ENCODE data around the gene TCF12.

DNA sequence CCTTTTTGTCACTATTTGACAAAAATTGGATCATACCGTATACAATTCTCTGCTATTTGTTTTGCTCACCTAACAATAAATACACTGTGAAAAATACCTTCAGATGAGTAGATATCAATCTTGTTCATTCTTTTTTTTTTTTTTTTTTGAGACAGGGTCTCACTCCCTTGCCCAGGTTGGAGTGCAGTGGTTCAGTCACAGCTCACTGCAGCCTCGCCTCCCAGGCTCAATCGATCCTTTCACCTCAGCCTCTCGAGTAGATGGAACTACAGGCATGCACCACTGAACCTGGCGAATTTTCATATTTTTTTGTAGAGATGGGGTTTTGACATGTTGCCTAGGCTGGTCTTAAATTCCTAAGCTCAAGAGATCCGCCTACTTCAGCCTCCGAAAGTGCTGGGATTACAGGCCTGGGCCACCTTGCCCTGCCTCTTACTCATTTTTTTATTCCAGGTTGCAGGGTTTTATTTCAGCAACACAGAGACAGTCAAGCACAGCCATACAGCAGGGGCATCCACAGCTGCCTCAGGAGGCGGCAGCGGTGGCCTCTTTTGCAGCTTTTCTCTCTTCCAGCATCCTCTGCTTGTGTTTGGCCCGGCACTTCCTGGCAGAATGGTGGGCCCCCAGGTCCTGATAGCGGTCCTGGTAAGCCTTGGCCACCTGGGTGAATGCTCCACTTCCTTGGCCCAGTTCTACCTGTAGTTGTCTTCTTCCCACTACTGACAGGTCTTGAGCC lies 406.7 kb downstream of the TCF12 start:
- TF ChIP-seq, protein P1, sequence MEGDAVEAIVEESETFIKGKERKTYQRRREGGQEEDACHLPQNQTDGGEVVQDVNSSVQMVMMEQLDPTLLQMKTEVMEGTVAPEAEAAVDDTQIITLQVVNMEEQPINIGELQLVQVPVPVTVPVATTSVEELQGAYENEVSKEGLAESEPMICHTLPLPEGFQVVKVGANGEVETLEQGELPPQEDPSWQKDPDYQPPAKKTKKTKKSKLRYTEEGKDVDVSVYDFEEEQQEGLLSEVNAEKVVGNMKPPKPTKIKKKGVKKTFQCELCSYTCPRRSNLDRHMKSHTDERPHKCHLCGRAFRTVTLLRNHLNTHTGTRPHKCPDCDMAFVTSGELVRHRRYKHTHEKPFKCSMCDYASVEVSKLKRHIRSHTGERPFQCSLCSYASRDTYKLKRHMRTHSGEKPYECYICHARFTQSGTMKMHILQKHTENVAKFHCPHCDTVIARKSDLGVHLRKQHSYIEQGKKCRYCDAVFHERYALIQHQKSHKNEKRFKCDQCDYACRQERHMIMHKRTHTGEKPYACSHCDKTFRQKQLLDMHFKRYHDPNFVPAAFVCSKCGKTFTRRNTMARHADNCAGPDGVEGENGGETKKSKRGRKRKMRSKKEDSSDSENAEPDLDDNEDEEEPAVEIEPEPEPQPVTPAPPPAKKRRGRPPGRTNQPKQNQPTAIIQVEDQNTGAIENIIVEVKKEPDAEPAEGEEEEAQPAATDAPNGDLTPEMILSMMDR (conservative IDR thresholded peaks at IDR 0.05; ENCODE audit: low read length): no peak
- no peak for TF ChIP-seq EZH2phosphoT487 (IDR thresholded peaks at IDR 0.05; ENCODE audit: borderline replicate concordance)
